Endothelial cell (in vitro differentiated cells): Measurements from ENCODE around the gene MDFI. TPM values are rescaled to one million over a fixed set of nuclear protein-coding genes. Genes with fewer than 3 reads are reported as not detected.

Experiments used
- DNase-seq: peaks from one replicate; pipeline ENCODE4 v3.0.0; 2021; ENCODE audit warnings: low spot score
- H3K27ac Mint-ChIP-seq: one replicate; pipeline ENCODE4 v1.8.0; 2021; ENCODE audit warnings: mixed read lengths, inconsistent platforms; ENCODE audit not compliant: unreplicated experiment
- H3K27me3 Mint-ChIP-seq: one replicate; pipeline ENCODE4 v1.8.0; 2021; ENCODE audit warnings: mild to moderate bottlenecking, moderate library complexity, mixed read lengths, inconsistent platforms; ENCODE audit not compliant: unreplicated experiment
- H3K36me3 Mint-ChIP-seq: one replicate; pipeline ENCODE4 v1.8.0; 2021; ENCODE audit warnings: mild to moderate bottlenecking, low read depth, mixed read lengths, inconsistent platforms; ENCODE audit not compliant: unreplicated experiment
- H3K4me1 Mint-ChIP-seq: one replicate; pipeline ENCODE4 v1.8.0; 2021; ENCODE audit warnings: mild to moderate bottlenecking, mixed read lengths, inconsistent platforms; ENCODE audit not compliant: unreplicated experiment
- H3K4me3 Mint-ChIP-seq: one replicate; pipeline ENCODE4 v1.8.0; 2021; ENCODE audit warnings: mild to moderate bottlenecking, mixed read lengths, inconsistent platforms; ENCODE audit not compliant: unreplicated experiment
- H3K9me3 Mint-ChIP-seq: one replicate; pipeline ENCODE4 v1.8.0; 2021; ENCODE audit warnings: mixed read lengths, inconsistent platforms; ENCODE audit not compliant: unreplicated experiment
- CTCF ChIP-seq: fragments of 200-600 bp; sonication (generic); IDR thresholded peaks from one replicate; pipeline ENCODE4 v1.5.0; 2021; ENCODE audit warnings: antibody characterized with exemption; ENCODE audit not compliant: unreplicated experiment
- total RNA-seq: library from RNA; stranded (reverse); fragmentation: NEBNext Ultra II Directional; extraction: Animal tissue kit (Norgen Biotek cat#: 25700); gene quantifications from one replicate; pipeline ENCODE4 v1.2.1, GENCODE V29; 2021; ENCODE audit not compliant: unreplicated experiment

The MDFI gene
- total RNA-seq, 1 donor from 2014 or later: 285 TPM

- H3K36me3 Mint-ChIP-seq: no peaks in the 10 kb centered on the region
- H3K4me3 Mint-ChIP-seq: peak overlapping the region; percentile 49
- peak; percentile 86 for TF ChIP-seq CTCF
- peaks cover 17% of the 10 kb centered on the region for H3K4me1 Mint-ChIP-seq
- peaks cover 2% of the 10 kb centered on the region for H3K27me3 Mint-ChIP-seq
- DNase-seq: peak; percentile 89
- no peaks in the 10 kb centered on the region for H3K9me3 Mint-ChIP-seq
- no peak overlapping the region for H3K27ac Mint-ChIP-seq
Observed at GRCh38 chr6:41602864-41603608, 35.2 kb upstream of the MDFI start.

GRCh38 chr6:41604006-41604405 is 34.3 kb upstream of the MDFI start:
- Mint-ChIP-seq H3K4me1 (peaks cover 21% of the 10 kb centered on the region), H3K27me3 (peaks cover 3% of the 10 kb centered on the region), H3K27ac (no peak overlapping the region), H3K9me3 (no peaks in the 10 kb centered on the region), H3K36me3 (no peaks in the 10 kb centered on the region), H3K4me3 (no peak overlapping the region)
- no peak for DNase-seq
- TF ChIP-seq CTCF: no peak

GRCh38 chr6:41605649-41606048 is 32.6 kb upstream of the MDFI start:
- peaks cover 30% of the 10 kb centered on the region for H3K4me1 Mint-ChIP-seq
- no peak for TF ChIP-seq CTCF
- peaks cover 2% of the 10 kb centered on the region for H3K36me3 Mint-ChIP-seq
- H3K4me3 Mint-ChIP-seq: no peak overlapping the region
- H3K27me3 Mint-ChIP-seq: peaks cover 5% of the 10 kb centered on the region
- no peak for DNase-seq
- no peaks in the 10 kb centered on the region for H3K9me3 Mint-ChIP-seq
- peak overlapping the region; percentile 74 for H3K27ac Mint-ChIP-seq

- H3K27ac Mint-ChIP-seq: no peak overlapping the region
- peaks cover 5% of the 10 kb centered on the region for H3K27me3 Mint-ChIP-seq
- H3K9me3 Mint-ChIP-seq: no peaks in the 10 kb centered on the region
- H3K4me3 Mint-ChIP-seq: no peak overlapping the region
- DNase-seq: no peak
- no peak for TF ChIP-seq CTCF
- H3K36me3 Mint-ChIP-seq: peaks cover 3% of the 10 kb centered on the region
- peaks cover 30% of the 10 kb centered on the region for H3K4me1 Mint-ChIP-seq
Observed at GRCh38 chr6:41607036-41607435, 31.2 kb upstream of the MDFI start.

GRCh38 chr6:41607736-41608135 is 30.5 kb upstream of the MDFI start:
- H3K27me3 Mint-ChIP-seq: peaks cover 5% of the 10 kb centered on the region
- H3K4me1 Mint-ChIP-seq: peaks cover 23% of the 10 kb centered on the region
- no peak overlapping the region for H3K27ac Mint-ChIP-seq
- TF ChIP-seq CTCF: no peak
- DNase-seq: no peak
- H3K9me3 Mint-ChIP-seq: peaks cover 4% of the 10 kb centered on the region
- H3K4me3 Mint-ChIP-seq: no peak overlapping the region
- peaks cover 6% of the 10 kb centered on the region for H3K36me3 Mint-ChIP-seq
